A673 (cell line): ENCODE data around the gene ERI3. TPM values are rescaled to one million over a fixed set of nuclear protein-coding genes. Genes with fewer than 3 reads are reported as not detected.

Experiments
- BruUV-seq: library from RNA; stranded (reverse); fragments of 400-500 nt; replicated peaks from 2 replicates; lab custom pipeline; 2021; lab: Mats Ljungman, UMichigan
- CTCF ChIA-PET: fragments of 300-600 bp; sonication (Branson Sonifier 250); formaldehyde crosslinking; loops from one replicate; lab custom pipeline; 2022; ENCODE audit warnings: antibody characterized with exemption; lab: Charles Lee
- POLR2A ChIA-PET: fragments of 300-600 bp; sonication (Branson Sonifier 250); formaldehyde crosslinking; loops from one replicate; lab custom pipeline; 2022; ENCODE audit warnings: antibody characterized with exemption; ENCODE audit not compliant: low non-redundant PET; lab: Charles Lee
- DNase-seq: peaks from one replicate; pipeline ENCODE4 v3.0.0-alpha.2; 2015; ENCODE audit warnings: low spot score
- H3K27ac ChIP-seq: fragments of 200-600 bp; sonication (generic); 2 replicates; pipeline ENCODE4 v1.5.1; 2016; ENCODE audit warnings: mixed run types, low read depth, mild to moderate bottlenecking, mixed read lengths, antibody characterized with exemption, low read length; ENCODE audit not compliant: poor library complexity, severe bottlenecking
- H3K27me3 ChIP-seq: fragments of 200-600 bp; sonication (generic); replicated peaks from 2 replicates; pipeline ENCODE4 v1.6.1; 2017; ENCODE audit warnings: mixed run types, low read depth, mild to moderate bottlenecking, mixed read lengths, antibody characterized with exemption, low read length; ENCODE audit not compliant: insufficient read depth, poor library complexity
- H3K36me3 ChIP-seq: fragments of 200-600 bp; sonication (generic); 2 replicates; pipeline ENCODE4 v1.6.1; 2016; ENCODE audit warnings: mixed run types, mild to moderate bottlenecking, mixed read lengths, antibody characterized with exemption, low read length; ENCODE audit not compliant: insufficient read depth, poor library complexity, severe bottlenecking
- H3K4me1 ChIP-seq: fragments of 200-600 bp; sonication (generic); 2 replicates; pipeline ENCODE4 v1.6.1; 2017; ENCODE audit warnings: mixed run types, mild to moderate bottlenecking, mixed read lengths, antibody characterized with exemption, low read length; ENCODE audit not compliant: insufficient read depth, poor library complexity, severe bottlenecking
- H3K4me3 ChIP-seq: fragments of 200-600 bp; sonication (generic); 2 replicates; pipeline ENCODE4 v1.5.1; 2016; ENCODE audit warnings: low read depth, mixed run types, mild to moderate bottlenecking, mixed read lengths, low read length; ENCODE audit not compliant: poor library complexity, severe bottlenecking
- H3K9me3 ChIP-seq: fragments of 200-600 bp; sonication (generic); 2 replicates; pipeline ENCODE4 v1.6.1; 2016; ENCODE audit warnings: mixed run types, low read depth, mild to moderate bottlenecking, mixed read lengths, antibody characterized with exemption, low read length; ENCODE audit not compliant: poor library complexity, severe bottlenecking
- EZH2 ChIP-seq: fragments of 200-600 bp; sonication (generic); IDR thresholded peaks from 2 replicates; pipeline ENCODE4 v1.6.1; 2017; ENCODE audit warnings: borderline replicate concordance, low read depth, mild to moderate bottlenecking, mixed read lengths, antibody characterized with exemption, low read length; ENCODE audit not compliant: poor library complexity, severe bottlenecking
- intact Hi-C: fragments of 100-400 bp; cut with micrococcal nuclease; formaldehyde crosslinking; loops from one replicate; pipeline ENCODE4 v1.10.0; 2022; ENCODE audit not compliant: unreplicated experiment
- total RNA-seq: library from RNA; stranded (reverse); gene quantifications from 2 replicates; pipeline ENCODE4 v1.2.3, GENCODE V29; 2021
- TF ChIP-seq, protein P1 (sequence below): fragments of 300-800, 200-600 bp; sonication (generic); conservative IDR thresholded peaks from 2 replicates; pipeline ENCODE4 v1.5.1; 2017; ENCODE audit warnings: low read depth, mild to moderate bottlenecking, antibody characterized with exemption, low read length, moderate library complexity, mixed read lengths

Gene ERI3
- total RNA-seq, 1 experiment from 2014 or later, result 97.9 TPM

DNA sequence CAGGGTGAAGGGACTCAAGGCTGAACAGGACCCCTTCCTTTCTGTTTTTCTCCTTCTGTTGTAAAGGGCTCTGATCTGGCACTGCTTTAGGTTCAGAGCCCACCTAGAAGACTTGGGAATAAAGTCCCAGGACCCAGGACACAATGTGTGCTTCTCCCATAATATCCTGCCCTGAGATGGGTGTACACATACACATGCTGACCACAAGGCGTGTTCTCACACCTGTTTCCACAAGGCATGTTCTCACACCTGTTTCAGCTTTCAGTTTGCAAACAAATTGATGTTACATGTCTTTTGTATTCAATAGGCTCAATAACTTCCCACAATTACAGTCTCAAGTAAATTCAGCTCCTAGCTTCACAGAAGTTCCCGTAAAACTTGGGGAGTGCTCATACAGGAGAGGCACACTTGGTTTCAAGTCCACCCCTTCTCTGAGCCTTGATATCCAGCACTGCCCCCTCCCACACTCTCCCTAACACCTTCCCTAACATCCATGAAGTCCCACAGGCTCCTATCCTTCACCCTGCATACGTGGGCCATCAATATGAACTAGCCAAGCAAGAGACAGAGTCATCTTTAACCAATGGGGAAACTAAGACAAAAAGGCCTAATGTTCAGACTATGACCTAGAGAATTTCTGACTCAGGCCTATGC lies 41.7 kb downstream of the ERI3 start:
- Histone ChIP-seq H3K9me3 (no peaks in the 10 kb centered on the region), H3K27ac (no peak overlapping the region), H3K36me3 (peaks cover 39% of the 10 kb centered on the region), H3K4me3 (no peak overlapping the region), H3K27me3 (no peaks in the 10 kb centered on the region), H3K4me1 (peaks cover 5% of the 10 kb centered on the region)
- POLR2A ChIA-PET, result no interaction called here
- no peak for TF ChIP-seq EZH2
- TF ChIP-seq, protein P1, sequence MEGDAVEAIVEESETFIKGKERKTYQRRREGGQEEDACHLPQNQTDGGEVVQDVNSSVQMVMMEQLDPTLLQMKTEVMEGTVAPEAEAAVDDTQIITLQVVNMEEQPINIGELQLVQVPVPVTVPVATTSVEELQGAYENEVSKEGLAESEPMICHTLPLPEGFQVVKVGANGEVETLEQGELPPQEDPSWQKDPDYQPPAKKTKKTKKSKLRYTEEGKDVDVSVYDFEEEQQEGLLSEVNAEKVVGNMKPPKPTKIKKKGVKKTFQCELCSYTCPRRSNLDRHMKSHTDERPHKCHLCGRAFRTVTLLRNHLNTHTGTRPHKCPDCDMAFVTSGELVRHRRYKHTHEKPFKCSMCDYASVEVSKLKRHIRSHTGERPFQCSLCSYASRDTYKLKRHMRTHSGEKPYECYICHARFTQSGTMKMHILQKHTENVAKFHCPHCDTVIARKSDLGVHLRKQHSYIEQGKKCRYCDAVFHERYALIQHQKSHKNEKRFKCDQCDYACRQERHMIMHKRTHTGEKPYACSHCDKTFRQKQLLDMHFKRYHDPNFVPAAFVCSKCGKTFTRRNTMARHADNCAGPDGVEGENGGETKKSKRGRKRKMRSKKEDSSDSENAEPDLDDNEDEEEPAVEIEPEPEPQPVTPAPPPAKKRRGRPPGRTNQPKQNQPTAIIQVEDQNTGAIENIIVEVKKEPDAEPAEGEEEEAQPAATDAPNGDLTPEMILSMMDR, result no peak
- CTCF ChIA-PET, result no interaction called here
- intact Hi-C loops, result no loop called here
- DNase-seq, result no peak
- no TSS peak for BruUV-seq

DNA sequence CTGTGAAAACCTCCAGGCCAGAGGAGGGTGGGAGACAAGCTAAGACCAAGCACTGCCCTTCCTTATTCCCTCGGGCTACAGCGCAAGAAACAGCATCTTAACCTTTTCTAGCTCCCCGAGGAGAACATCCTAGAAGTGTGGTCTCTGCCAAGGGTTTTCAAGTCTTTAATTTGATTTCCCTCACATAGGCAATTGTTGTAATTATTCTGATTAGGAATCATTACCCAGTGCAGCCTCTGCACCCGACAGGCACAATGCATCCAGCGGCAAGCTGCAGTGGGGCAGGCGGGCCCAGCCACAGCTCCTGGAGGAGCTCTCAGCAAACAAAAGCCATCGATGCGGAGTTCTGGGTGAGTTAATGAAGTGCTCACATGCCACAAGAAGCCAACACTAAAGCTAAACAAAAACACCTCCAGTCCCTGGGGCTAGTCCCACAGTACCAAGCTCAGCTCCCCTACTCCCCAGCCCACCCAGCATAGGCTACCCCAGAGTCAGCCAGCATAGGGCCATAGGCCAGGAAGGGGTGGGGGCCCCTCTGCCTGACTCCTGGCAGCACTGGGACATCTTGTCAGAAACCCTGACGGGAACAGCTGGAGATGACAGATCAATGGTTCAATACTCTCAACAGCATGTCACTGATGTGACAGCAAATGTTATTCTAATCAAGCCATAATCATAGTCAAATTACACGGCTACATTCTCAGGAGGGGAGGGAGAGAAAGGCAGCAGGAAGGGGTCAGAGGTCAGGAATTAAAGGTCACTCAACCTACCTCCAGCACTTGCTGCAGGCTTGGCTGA lies 42.5 kb downstream of the ERI3 start:
- H3K9me3 ChIP-seq, result no peaks in the 10 kb centered on the region
- no peak overlapping the region for H3K4me3 ChIP-seq
- BruUV-seq, result no TSS peak
- H3K4me1 ChIP-seq, result peaks cover 5% of the 10 kb centered on the region
- peaks cover 40% of the 10 kb centered on the region for H3K36me3 ChIP-seq
- no peak for TF ChIP-seq EZH2
- TF ChIP-seq, protein P1, result no peak
- intact Hi-C loops, result no loop called here
- DNase-seq, result no peak
- H3K27ac ChIP-seq, result no peak overlapping the region
- CTCF ChIA-PET, result no interaction called here
- POLR2A ChIA-PET, result no interaction called here
- no peaks in the 10 kb centered on the region for H3K27me3 ChIP-seq

DNA sequence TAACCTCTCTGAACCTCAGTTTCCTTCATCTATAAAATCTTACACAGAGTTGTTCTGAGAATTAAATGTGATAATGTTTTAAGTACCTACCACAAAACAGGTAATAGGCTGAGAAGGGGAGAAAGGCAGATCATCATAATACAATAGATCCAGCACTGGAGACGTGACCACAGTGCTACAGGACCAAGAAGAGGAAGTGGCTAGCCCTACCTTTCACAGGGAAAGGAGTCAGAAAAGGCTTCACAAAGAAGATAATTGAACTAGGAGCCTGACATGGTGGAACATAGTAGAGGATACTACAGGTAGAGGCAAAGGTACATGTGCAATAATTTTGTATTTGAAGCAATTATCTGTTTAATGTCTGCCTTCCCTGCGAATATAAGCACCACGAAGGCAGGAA lies 45.1 kb downstream of the ERI3 start:
- ChIA-PET POLR2A (no interaction called here), CTCF (no interaction called here)
- no peaks in the 10 kb centered on the region for H3K4me1 ChIP-seq
- no peaks in the 10 kb centered on the region for H3K9me3 ChIP-seq
- no peak for DNase-seq
- H3K4me3 ChIP-seq, result no peak overlapping the region
- peaks cover 38% of the 10 kb centered on the region for H3K36me3 ChIP-seq
- BruUV-seq, result no TSS peak
- TF ChIP-seq, protein P1, result no peak
- no peak for TF ChIP-seq EZH2
- H3K27me3 ChIP-seq, result no peaks in the 10 kb centered on the region
- no peak overlapping the region for H3K27ac ChIP-seq
- intact Hi-C loops, result no loop called here
